HG02840 (cell line): Measurements from ENCODE around the gene DBET.
"Not testable (repeated sequence)": the region's sequence is repeated elsewhere in the genome, so short reads cannot be mapped to it uniquely, and the experiment has no call there.

Source experiments
- ATAC-seq: cut with Tn5 transposase; IDR thresholded peaks from one replicate; pipeline ENCODE4 v1.9.1; 2021; ENCODE audit warnings: mild to moderate bottlenecking, moderate library complexity, moderate number of reproducible peaks; ENCODE audit not compliant: unreplicated experiment, low FRiP score

The DBET gene

DNA sequence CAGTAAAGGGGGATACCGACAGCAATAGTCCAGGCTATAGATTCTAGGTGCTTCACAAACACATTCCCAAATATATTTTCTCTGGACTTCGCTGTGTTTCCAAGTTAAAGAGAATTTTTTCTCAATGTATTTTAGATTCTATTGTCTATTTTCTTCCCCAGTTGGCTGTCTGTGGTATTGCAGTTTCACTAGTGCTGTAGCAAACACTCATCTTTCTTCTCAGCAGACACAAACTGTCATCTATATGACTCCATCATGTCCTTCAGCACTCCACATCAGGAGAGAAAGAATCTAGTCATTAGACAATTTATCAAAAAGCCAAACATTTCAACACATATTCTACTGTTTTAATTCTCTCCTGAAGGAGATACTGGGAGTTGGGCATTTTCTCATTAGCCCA is at the start of gene DBET:
DBET (plus strand) TSS at position 161 of the 400 bp plus-strand sequence.
- not testable (repeated sequence) for ATAC-seq

DNA sequence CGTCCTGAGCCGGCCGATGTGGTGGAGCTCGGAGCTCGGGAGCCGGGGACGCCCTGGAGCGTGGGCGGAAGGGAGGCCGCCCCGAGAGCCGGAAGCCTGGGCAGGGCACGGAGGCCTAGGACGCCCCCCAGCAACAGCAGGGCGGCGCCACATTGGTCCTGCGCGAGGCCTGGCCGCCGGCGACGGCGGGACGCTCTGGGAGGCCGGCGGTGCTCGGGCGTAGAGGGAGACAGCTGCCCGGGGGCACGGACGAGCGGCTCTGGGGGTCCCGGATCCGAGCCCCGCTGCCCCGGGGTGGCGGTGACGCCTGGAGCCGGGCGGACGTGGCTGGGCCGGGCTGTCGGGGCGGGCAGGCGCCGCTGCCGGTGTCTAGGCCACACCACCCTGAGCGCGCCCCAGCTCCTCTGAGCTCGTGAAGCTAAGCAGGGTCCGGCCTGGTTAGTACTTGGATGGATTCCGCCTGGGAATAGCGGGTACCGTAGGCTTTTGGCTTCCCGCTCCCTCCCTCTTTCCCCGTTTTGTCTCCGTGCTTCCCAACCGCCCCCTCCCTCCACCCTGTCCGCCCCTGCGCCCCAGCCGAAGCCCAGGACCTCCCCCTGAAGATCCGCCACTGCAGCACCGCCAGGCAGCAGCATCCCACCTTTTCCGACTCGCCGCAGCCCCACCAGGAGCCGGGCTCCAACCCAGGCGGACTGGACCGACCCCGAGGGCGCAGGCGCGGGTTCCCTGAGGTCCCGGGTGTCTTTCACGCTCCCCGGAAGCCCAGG is 49.3 kb upstream of the DBET start:
- no peak for ATAC-seq

DNA sequence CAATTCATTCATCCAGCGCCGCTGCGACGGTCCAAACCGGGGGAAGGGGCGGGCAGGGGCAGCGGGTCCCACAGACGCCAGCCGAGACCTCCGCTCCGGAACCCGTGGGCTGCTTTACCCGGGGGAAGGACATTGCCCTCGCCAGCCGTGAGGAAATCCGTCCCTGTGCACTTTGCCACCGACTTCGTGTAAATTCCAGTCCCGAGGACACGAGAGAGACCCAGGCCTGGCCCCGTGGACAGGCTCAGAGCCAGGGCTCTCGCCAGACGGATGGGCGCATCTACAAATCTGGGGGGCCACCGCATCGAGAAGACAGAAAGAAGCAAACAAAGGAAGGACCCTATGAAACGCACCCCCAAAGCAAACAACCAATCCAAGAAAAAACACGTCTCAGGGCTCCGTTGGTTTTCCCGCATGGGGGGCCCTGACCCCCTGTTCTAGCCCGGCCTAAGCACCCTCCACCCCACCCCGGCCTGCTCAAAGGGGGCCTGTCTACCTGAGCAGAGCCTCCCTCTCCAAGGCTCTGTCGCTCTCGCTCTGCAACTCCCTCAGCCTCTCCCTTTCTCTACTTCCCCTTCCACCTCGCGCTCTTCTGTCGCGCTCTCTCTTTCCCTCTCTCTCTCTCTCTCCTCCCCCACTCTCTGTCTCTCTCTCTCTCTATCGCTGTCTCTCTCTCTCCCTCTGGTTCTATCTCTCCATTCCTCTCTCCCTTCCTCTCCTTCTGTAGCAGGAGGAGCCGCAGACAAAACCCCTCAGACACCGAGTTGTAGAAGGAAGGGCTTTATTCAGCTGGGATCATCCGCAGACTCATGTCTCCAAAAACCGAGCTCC is 48.5 kb upstream of the DBET start:
- ATAC-seq: no peak

DNA sequence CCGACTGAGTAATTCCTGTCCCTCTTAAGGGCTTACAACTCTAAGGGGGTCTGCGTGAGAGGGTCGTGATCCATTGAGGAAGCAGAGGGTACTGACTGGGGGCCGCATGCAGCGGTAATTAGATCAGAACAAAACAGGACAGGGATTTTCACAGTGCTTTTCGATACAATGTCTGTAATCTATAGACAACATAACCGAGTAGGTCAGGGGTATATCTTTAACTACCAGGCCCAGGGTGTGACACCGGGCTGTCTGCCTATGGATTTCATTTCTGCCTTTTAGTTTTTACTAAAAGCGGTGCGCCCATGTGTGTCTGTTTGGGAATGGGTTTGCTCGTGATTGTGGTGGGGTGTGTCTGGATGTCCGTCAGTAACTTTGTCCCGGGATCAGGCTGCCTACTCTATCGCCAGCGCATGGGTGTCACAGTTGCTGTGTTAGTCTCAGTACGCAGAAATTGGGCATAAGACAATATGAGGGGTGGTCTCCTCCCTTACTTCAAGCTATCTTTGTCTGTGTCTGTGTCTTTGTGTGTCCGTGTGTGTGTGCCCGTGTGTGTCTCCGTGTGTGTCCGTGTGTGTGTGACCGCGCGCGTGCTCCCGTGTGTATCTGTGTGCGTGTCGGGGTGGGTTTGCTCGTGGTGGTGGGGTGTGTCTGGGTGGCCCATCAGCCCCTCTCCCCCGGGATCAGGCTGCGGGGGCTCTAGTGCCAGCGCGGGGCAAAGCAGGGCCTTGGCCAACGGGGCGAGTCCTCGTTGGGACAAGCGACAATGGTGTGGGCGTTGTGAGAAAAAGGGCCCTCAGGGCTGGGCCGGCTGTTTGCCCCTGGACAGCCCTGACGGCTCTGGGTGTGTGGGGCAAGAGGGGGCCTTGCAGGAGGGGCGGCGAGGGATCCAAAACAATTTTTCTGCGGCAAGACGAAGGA is 47.7 kb upstream of the DBET start:
- no peak for ATAC-seq

- no peak for ATAC-seq
Measured at GRCh38 chr4:190017357-190018200, 46.7 kb upstream of the DBET start.

DNA sequence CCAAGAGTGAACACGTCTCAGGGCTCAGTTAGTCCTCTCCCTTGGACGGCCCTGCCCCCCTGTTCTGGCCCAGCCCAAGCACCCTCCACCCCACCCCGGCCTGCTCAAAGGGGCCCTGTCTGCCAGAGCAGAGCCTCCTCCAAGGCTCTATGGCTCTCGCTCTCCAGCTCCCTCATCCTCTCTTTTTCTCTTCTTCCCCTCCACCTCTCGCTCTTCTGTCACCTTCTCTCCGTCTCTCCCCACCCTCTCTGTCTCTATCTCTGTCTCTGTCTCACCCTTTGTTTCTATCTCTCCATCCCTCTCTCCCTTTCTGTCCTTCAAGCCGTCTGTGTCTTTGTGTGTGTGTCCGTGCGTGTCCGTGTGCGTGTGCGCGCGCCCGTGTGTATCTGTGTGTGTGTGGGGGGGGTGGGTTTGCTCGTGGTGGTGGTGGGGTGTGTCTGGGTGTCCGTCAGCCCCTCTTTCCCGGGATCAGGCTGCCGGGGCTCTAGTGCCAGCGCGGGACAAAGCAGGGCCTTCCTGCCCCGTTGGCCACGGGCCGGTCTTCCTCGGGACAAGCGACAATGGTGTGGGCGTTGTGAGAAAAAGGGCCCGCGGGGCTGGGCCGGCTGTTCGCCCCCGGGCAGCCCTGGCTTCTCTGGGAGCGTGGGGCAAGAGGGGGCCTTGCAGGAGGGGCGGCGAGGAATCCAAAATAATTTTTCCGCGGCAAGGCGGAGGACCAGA is 45.9 kb upstream of the DBET start:
- ATAC-seq: no peak

DNA sequence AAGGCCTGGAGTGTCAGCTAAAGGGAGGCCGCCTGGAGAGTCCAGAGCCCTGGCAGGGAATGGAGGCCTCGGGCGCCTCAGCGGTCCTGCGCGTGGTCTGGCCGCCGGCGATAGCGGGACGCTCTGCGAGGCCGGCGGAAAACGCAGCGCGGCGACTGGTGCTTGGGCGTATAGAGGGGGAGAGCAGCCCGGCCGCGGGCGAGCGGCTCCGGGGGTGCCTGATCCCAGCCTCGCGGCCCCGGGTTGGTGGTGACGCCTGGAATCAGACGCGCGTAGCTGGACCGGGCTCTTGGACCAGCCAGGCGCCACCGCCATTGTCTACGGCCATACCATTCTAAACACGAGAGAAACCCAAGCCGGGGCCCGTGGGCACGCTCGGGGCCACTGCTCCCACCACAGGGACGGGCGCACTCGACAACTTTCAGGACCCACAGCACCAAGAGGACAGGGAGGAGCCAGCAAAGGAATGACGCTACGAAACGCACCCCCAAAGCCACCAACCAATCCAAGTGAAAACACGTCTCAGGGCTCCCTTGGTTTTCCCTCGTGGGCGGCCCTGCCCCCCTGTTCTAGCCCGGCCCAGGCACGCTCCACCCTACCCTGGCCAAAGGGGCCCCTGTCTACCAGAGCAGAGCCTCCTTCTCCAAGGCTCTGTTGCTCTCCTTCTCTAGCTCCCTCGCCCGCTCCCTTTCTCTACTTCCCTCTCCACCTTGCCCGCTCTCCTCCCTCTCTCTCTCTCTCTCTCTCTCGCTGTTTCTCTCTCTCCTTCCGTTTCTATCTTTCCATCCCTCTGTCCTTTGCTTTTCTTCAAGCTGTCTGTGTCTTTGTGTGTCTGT is 45.1 kb upstream of the DBET start:
- no peak for ATAC-seq

DNA sequence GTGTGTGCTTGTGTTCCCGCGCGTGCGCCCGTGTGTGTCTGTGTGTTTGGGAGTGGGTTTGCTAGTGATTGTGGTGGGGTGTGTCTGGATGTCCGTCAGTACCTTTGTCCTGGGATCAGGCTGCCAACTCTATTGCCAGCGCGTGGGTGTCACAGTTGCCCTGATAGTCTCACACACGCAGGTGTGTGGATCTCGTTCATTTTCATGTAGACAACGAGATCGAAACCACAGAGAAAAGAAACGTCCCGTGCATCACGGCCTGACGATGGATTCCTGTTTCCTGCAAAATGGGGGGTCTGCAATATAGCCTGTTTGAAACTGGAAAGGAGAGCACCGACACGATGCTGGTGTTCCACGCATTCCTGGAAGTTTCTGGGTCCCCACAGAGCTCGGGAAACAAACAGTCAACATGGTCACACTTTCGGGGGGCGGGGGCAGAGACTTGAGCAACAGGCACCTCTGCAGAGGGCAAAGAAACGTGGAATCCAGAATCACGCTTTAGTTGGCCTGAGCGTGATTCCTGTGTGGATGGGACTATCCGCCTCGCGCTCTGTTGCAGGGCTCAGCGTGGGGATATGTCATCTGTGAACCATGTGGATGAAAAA is 44.3 kb upstream of the DBET start:
- not testable (repeated sequence) for ATAC-seq

- ATAC-seq: no peak
Measured at GRCh38 chr4:190020790-190021717, 43.2 kb upstream of the DBET start.

DNA sequence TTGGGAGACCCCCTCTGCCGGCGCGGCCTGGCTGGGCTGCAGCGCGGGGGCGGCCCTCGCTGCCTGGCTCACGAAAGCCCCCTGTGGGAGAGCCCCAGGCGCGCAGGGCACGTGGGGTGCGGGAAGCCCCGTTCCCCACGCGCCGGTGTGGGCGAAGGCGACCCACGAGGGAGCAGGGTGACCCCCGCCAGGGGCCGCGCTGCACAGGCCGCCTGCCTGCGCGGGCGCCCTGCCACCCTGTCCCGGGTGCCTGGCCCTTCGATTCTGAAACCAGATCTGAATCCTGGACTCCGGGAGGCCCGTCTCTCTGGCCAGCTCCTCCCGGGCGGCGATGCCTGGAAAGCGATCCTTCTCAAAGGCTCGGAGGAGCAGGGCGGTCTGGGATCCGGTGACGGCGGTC is 42.3 kb upstream of the DBET start:
- ATAC-seq: not testable (repeated sequence)

GRCh38 chr4:190022614-190023281 is 41.6 kb upstream of the DBET start:
- not testable (repeated sequence) for ATAC-seq

GRCh38 chr4:190027156-190027555 is 37.1 kb upstream of the DBET start, which contains the start of gene FRG2:
Gene FRG2 (minus strand): TSS chr4:190027256. CDS start chr4:190027204, 52 bp downstream.
- not testable (repeated sequence) for ATAC-seq

- not testable (repeated sequence) for ATAC-seq
Measured at GRCh38 chr4:190031264-190031663, 33.0 kb upstream of the DBET start.

DNA sequence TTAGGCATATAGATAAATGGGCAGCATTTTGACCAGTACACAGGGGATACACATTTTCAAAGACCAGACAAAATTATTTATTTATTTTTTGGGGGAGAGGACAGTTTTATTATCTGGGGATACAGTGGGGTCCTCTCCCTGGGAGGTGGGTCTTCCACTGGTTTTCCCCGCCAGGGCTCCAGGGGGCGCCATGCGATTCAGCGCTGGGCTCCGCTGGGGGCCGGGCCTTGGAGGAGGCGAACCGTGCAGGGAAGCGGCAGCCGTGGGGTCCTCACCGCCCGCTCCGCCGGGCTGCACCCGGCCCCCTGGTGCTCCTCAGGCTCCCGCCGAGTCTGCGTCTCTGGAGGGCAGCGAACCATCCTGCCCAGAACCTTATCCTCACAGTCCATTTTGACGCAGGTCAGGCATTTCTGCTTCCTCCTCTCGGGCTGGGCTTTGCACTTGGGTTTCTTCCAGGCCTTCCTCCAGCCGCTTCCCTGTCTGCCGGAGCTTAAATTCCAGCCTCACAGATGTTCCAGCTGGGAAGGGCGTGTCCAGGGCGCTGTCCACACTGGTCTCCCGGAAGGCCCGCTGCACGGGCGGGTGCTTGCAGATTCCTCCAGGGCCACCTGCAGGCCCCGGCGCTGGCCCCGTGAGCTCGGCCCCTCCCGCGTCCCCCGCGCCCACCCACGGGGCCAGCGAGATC is 26.5 kb upstream of the DBET start:
- ATAC-seq: not testable (repeated sequence)

GRCh38 chr4:190040873-190041272 is 23.4 kb upstream of the DBET start:
- not testable (repeated sequence) for ATAC-seq
